COLO668 (cell line): ENCODE data around the gene SLC25A14.
"Not testable (repeated sequence)": the region's sequence is repeated elsewhere in the genome, so short reads cannot be mapped to it uniquely, and the experiment has no call there.

ENCODE experiments used
- DNase-seq: peaks from one replicate; lab custom pipeline; 2025; ENCODE audit not compliant: unreplicated experiment; lab: John Stamatoyannopoulos, UW

The SLC25A14 gene

GRCh38 chrX:130339408-130340222, at the start of gene SLC25A14:
TSS of gene SLC25A14 (plus strand) at chrX:130339919. CDS start at chrX:130340279, 360 bp downstream.
- peak; percentile 79 for DNase-seq

- no peak for DNase-seq
Observed at GRCh38 chrX:130295519-130296296, 44.0 kb upstream of the SLC25A14 start.

- DNase-seq: no peak
Observed at GRCh38 chrX:130296297-130296678, 43.4 kb upstream of the SLC25A14 start.

- DNase-seq: no peak
Observed at GRCh38 chrX:130296743-130297142, 43.0 kb upstream of the SLC25A14 start.

- peak; percentile 40 for DNase-seq
Observed at GRCh38 chrX:130299279-130300009, 40.3 kb upstream of the SLC25A14 start.

- DNase-seq: no peak
Observed at GRCh38 chrX:130300010-130300282, 39.8 kb upstream of the SLC25A14 start.

GRCh38 chrX:130301405-130301804, 38.3 kb upstream of the SLC25A14 start:
- DNase-seq: no peak

GRCh38 chrX:130301977-130302376, 37.7 kb upstream of the SLC25A14 start:
- no peak for DNase-seq

- no peak for DNase-seq
Observed at GRCh38 chrX:130304587-130305368, 34.9 kb upstream of the SLC25A14 start.

- not testable (repeated sequence) for DNase-seq
Observed at GRCh38 chrX:130319886-130320285, 19.8 kb upstream of the SLC25A14 start.

GRCh38 chrX:130321550-130321949, 18.2 kb upstream of the SLC25A14 start:
- no peak for DNase-seq

- DNase-seq: no peak
Observed at GRCh38 chrX:130330146-130330545, 9.6 kb upstream of the SLC25A14 start.

GRCh38 chrX:130330706-130331105, 9.0 kb upstream of the SLC25A14 start:
- peak; percentile 58 for DNase-seq

- DNase-seq: no peak
Observed at GRCh38 chrX:130336531-130336930, 3.2 kb upstream of the SLC25A14 start.

- not testable (repeated sequence) for DNase-seq
Observed at GRCh38 chrX:130338869-130339268, 850 bp upstream of the SLC25A14 start.

GRCh38 chrX:130340271-130340670, 552 bp downstream of the SLC25A14 start:
- no peak for DNase-seq

- DNase-seq: no peak
Observed at GRCh38 chrX:130343411-130343810, 3.7 kb downstream of the SLC25A14 start.

GRCh38 chrX:130347321-130347720, 7.6 kb downstream of the SLC25A14 start:
- no peak for DNase-seq

GRCh38 chrX:130351567-130351966, 11.8 kb downstream of the SLC25A14 start:
- no peak for DNase-seq

GRCh38 chrX:130352050-130352449, 12.3 kb downstream of the SLC25A14 start:
- DNase-seq: not testable (repeated sequence)

- no peak for DNase-seq
Observed at GRCh38 chrX:130376077-130376476, 36.4 kb downstream of the SLC25A14 start.
